ENCODE results near the gene SERPINA4.

GRCh38 chr14:94574336-94574735 lies 13.1 kb downstream of the SERPINA4 start:
- TF ChIP-seq CTCF (conservative IDR thresholded peaks at IDR 0.05 in 1 of 2, IDR thresholded peaks at IDR 0.05 in 1 of 2; ENCODE audit: extremely low read depth in 1 of 2, insufficient read depth in 1 of 2, low read depth in 1 of 2, low read length in 2 of 2) = no peak
- TF ChIP-seq EZH2 (IDR thresholded peaks at IDR 0.05; ENCODE audit: borderline replicate concordance, low read length) = no peak

Measured in mammary epithelial cell (primary cell).